ENCODE data around the gene HOXD3. TPM values are rescaled to one million over a fixed set of nuclear protein-coding genes. Genes with fewer than 3 reads are reported as not detected.

Gene HOXD3
- total RNA-seq, 4 donors from 2014 or later: 2.0 to 9.1 (median 8.3) TPM

DNA sequence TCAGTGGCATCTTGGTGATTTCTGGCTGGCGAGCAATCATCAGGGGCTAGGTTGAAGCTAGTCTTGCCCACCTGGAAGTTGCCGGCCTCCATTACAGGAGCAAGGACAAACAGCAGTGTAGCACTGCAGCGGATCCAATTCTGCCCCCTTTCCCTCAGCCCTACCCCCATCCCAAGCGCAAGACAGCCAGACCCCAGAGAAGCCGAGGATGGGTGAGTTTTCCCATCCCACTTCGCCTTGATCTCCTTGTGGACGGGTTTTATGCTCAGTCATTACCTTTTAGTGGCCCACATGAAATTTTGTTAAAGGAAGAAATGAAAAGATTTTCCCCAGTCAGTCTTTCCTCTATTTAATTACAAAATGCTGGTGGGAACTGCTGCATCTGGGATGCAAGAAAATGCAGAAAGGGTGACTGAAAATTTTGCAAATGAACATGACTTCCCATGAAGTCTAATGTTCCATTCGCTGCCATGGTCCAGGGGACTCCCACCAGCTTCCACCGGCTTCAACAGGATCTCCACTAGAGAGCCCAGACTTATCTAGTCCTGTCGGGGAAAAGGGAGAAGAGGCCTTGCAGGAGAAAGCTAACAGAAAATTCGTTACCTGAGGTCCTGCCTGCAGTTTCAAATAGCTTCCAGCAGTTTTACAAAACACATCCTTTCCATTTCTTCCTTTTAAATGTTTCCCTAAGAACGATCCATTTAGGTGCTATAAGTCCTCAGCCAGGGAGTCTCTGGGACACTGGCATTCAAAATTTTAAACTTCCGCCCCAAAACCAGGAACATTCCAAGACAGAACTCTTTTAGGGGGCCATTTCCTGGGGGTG is 36.5 kb upstream of the HOXD3 start:
- TF ChIP-seq POLR2A (IDR thresholded peaks at IDR 0.05) (no peak), CTCF (IDR thresholded peaks at IDR 0.05) (no peak)
- Histone ChIP-seq H3K4me1 (peaks cover 0 to 26% (median 0%) of the 10 kb centered on the region in 4 donors), H3K27ac (no peak overlapping the region), H3K4me3 (no peak overlapping the region), H3K27me3 (peaks cover 0 to 83% of the 10 kb centered on the region in 2 donors), H3K36me3 (no peaks in the 10 kb centered on the region), H3K9me3 (peaks cover 0 to 4% (median 0%) of the 10 kb centered on the region in 4 donors)
- DNase-seq: no peak

DNA sequence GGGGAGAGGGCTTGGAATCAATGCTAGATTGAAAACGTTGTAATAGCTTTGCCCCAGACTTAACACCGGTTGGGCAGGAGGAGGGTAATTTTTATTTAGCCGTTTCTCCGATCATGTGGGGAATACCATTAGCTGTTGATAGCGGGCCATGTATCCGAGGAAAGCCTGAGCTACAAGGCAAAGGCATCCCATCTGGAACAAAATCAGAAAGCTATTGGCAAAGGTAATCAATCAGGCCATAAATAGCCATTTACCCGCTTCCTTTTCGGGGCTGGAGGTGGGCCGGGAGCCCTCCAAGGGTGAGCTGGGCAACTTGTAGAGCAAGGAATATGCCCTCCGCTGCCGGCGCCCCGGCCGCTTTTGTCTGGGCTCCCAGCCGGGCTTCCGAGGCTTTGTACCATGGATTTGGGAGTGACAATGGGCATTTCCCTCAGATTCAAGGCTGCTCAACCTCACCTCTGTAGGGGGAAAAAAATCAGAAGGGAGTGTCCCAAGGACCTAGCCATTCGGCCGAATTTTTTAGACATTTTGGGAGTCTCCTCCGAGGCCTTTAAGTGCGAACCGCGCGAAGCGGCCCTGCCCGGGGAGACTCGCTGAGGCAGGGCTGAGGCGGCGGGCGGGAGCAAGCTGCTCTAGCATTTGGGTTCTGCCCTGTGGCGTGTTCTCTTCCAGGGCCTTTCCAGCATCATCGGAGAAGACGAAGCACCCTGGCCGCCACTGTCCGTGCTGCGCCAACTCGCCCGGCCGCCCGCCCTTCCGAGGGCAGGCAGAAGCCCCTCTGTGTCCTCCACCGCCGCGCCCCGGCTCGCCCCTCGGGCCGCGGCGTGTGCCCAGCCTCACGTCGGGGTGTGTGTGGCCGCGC is 35.7 kb upstream of the HOXD3 start:
- H3K27me3 ChIP-seq: peaks cover 0 to 74% of the 10 kb centered on the region in 2 donors
- TF ChIP-seq POLR2A (IDR thresholded peaks at IDR 0.05) (no peak), CTCF (IDR thresholded peaks at IDR 0.05) (no peak)
- DNase-seq: peak in 1 of 3 donors; percentile 44
- H3K27ac ChIP-seq: no peak overlapping the region
- no peaks in the 10 kb centered on the region for H3K36me3 ChIP-seq
- peaks cover 0 to 4% (median 0%) of the 10 kb centered on the region in 4 donors for H3K9me3 ChIP-seq
- H3K4me3 ChIP-seq: peak overlapping the region in 2 of 4 donors; percentile 57 to 63
- peaks cover 0 to 19% (median 0%) of the 10 kb centered on the region in 4 donors for H3K4me1 ChIP-seq

DNA sequence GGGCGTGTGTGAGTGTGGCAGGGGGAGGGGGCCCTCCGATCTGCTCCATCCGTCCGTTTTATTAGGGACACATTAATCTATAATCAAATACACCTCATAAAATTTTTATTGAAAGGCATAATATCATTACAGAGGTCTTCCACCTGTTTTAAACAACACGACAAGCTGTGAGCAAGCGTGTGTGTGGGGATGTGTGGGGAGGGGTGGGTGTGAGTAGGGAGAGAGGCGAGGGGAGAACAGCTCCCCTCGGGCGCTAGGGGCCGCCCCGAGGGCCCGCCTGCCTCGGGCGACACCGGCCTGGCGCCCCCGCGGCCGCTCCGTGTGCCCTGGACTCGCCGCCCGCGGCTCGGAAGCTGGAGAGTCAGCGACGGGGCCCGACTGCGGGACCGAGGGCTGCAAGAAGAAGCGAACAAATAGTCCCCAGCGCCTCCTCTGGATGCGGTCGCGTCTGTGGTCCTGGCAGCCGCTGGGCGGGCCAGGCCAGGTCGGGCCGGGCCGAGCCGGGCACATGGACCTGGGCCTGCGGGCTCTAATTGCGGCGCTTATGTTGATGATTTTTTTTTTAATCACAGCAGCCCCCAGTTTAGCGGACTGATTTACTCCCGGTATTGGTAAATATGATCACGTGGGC is 34.9 kb upstream of the HOXD3 start:
- peaks cover 0 to 67% of the 10 kb centered on the region in 2 donors for H3K27me3 ChIP-seq

GRCh38 chr2:176122683-176123410 is 34.3 kb upstream of the HOXD3 start, which contains the start of gene HOXD9:
Gene HOXD9 (plus strand): TSS chr2:176122719. CDS start chr2:176122769, 50 bp downstream.
- Histone ChIP-seq H3K27me3 (peaks cover 0 to 60% of the 10 kb centered on the region in 2 donors), H3K27ac (peak within 1 kb of the TSS; percentile 4 to 49 (median 44)), H3K4me1 (peaks cover 0 to 17% (median 0%) of the 10 kb centered on the region in 4 donors), H3K4me3 (peak within 1 kb of the TSS; percentile 10 to 63 (median 47)), H3K9me3 (peaks cover 0 to 4% (median 0%) of the 10 kb centered on the region in 4 donors), H3K36me3 (no peaks in the 10 kb centered on the region)
- DNase-seq: peak; percentile 38 to 77 (median 50)
- TF ChIP-seq POLR2A (IDR thresholded peaks at IDR 0.05): no peak
- no peak for TF ChIP-seq CTCF (IDR thresholded peaks at IDR 0.05)

More for the DNA sequence above, 34.9 kb upstream of the HOXD3 start:
- TF ChIP-seq POLR2A (IDR thresholded peaks at IDR 0.05): no peak
- no peak for TF ChIP-seq CTCF (IDR thresholded peaks at IDR 0.05)
- Histone ChIP-seq H3K4me3 (peak overlapping the region; percentile 10 to 63 (median 47)), H3K4me1 (peaks cover 0 to 17% (median 0%) of the 10 kb centered on the region in 4 donors), H3K9me3 (peaks cover 0 to 4% (median 0%) of the 10 kb centered on the region in 4 donors), H3K27ac (peak overlapping the region in 3 of 4 donors; percentile 1 to 49 (median 41)), H3K36me3 (no peaks in the 10 kb centered on the region)
- DNase-seq: peak in 1 of 3 donors; percentile 70

All from Peyer's patch (tissue), 4 donors.